SH-SY5Y (cell line): Measurements from ENCODE around the gene ZNF557.

Experiments used
- GATA2 ChIP-seq: IDR thresholded peaks from 2 replicates; pipeline ENCODE4 v1.6.1; 2011; ENCODE audit warnings: mild to moderate bottlenecking, low read depth, low read length
- GATA3 ChIP-seq: IDR thresholded peaks from 2 replicates; pipeline ENCODE4 v1.6.1; 2011; ENCODE audit warnings: low read depth, mild to moderate bottlenecking, low read length, moderate library complexity

The ZNF557 gene

DNA sequence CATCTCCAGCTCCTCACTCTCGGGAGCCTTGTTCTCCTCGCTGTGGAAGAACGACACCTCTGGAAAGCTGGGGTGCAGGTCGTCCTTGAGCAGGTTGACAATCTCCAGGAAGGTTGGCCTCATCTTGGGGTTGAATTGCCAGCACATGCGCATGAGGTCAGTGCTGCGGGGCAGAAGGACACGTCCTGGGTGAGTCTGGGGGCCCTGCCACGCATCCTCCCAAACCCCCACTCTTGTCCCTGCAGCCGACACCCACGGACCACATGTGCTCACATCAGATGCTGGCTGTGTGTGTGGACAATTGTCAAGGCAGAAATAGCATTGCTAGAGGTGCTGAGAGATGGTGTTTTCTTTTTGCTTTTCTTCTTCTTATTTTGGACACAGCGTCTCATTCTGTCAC, 47.7 kb downstream of the ZNF557 start:
- TF ChIP-seq GATA3 = no peak
- no peak for TF ChIP-seq GATA2

DNA sequence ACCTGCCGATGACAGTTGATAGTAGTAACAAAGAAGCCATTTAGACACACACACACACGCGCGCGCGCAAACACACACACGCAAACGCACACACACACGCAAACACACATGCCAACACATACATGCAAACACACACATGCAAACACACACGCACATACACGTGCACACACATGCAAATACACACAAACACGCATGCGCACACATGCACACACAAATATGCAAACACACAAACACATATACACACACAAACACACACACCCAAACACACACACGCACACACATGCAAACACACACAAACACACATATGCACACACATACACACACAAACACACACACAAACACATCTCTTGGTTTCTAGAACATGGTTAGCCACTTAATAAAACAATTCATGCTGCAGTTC, 50.1 kb downstream of the ZNF557 start:
- no peak for TF ChIP-seq GATA2
- no peak for TF ChIP-seq GATA3

DNA sequence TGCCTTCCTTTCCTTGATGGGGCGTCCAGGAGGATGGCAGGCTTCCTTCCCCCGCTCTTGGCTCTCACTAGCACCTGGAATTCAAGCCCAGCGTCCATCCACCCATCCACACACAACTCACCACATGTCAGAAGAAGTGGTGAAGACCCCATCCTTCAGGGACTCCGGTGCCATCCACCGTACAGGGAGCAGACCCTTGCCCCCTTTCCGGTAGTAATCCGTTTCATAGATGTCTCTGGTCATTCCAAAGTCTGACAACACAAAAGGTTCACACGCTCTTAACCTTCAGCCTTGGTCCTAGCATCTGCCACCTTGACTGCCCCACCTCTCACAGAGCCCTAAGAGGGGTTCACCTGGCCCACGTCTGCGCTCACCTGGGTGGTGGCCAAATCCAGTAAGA, 51.0 kb downstream of the ZNF557 start:
- TF ChIP-seq GATA2 (no peak), GATA3 (no peak)

DNA sequence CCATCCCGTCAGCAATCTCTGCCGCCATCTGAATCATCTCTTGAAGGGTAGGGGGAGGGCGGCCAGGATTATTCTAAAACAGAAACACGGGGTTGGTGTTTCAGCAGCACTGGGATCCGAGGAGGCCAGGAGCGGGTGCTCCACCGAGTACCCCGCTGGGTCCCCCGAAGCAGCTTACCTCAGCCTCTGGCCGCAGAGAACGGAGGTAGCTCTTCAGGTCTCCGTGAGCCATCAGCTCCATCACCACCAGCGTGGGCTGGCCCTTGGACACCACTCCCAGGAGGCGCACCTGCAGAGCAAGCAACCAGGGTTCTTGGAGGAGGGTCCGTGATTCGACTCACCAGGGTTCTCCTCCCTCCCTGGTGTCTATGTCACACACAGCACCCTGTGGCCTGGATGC, 53.2 kb downstream of the ZNF557 start:
- no peak for TF ChIP-seq GATA2

DNA sequence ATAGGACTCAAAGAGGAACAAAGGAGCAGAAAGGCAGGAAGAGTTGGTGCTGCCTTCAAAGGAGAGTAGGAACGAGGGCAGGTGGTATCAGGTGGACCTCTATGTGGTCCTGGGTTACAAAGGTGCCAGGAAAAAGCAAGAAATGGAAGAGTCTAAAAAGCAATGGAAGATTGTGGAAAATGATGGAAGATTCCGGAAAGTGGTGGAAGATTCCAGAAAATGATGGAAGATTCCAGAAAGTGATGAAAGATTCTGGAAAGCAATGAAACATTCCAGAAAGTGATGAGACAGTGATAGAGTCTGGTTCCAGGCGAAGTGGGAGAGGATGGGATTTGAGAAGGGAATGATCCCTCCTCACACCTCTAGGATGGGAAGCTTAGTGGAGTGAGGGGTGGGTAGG, 55.3 kb downstream of the ZNF557 start:
- no peak for TF ChIP-seq GATA3
- no peak for TF ChIP-seq GATA2

DNA sequence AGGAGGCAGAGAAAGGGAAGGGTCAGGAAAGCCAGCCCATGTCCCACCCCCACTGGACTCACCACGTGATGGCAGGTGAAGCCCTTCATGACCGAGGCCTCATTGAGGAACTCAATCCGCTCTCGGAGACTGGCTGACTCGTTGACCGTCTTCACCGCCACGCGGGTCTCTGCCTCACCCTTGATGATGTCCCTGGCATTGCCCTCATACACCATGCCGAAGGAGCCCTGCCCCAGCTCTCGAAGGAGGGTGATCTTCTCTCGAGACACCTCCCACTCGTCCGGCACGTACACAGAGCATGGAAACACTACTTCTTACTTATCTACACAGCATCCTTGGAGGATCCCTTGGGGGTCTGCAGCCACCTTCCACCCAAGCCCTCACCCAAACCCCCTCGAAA, 55.7 kb downstream of the ZNF557 start:
- TF ChIP-seq GATA3 (no peak), GATA2 (no peak)

DNA sequence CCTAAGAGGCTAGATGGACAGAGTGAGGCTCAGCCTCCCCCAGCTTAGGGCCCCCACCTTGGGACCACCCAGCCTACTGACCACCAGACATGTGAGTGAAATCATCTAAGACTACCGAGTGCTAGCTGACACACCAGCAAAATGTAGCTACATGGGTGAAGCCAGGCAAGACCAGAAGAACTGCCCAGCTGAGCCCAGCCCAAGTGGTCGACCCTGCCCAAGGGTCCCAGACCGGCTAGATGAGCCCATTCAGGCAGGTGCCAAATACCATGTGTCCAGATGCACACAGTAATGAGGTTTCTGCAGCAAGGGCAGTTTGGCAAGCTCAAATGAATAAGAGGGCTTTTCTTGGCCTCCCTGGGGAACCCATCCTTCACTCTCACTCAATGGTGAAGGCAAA, 56.6 kb downstream of the ZNF557 start:
- TF ChIP-seq GATA3 = no peak
- no peak for TF ChIP-seq GATA2

DNA sequence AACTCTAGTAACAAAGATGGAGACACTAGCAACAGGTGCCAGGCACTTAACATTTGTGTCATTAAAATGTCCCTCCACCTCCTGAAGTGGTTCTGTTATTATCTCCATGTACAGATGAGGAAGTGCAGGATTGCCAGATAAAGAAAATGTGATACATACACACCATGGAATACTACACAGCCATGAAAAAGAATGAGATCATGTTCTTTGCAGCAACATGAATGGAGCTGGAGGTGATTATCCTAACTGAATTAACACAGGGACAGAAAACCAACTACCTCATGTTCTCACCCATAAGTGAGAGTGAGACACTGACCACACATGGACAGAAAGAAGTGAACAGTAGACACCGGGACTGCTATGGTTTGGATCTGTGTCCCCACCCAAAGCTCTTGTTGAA, 60.5 kb downstream of the ZNF557 start:
- TF ChIP-seq GATA2 (no peak), GATA3 (no peak)

DNA sequence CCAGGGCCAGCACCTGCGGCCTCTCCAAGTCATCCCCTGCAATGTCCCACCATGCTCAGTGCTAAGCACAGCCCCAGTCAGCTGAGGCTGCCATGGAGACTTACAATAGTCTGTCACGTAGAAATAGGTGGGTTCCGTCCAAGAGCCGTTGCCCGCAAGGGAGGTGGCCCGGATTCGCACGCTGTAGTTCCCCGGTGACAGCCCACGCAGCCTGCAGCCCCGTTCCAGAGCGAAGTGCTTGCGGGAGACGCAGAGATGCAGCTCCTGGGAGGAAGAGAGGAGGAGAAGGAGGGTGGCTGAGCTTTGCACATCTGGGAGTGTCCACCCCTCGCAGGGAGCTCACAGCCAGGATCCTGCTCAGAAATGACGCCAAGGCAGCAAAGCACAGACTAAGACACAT, 62.6 kb downstream of the ZNF557 start:
- no peak for TF ChIP-seq GATA2

DNA sequence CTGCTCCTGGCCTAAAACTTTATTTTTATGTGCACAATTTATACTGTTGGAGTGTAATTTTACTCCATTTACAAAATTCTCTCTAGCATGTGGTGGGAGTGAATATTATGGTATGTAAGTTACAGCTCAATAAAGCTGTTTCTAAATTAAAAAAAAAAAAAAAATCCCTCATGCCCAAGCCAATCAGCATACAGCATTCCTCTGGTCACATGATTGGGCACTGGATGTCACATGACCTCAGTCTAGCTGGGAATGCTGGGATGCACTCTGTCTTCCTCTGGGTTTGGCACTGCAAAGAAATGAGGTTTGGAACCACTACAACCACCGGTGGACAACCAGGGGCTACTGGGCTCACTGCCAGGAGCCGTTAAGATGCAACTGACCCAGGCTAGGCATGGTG, 67.6 kb downstream of the ZNF557 start:
- no peak for TF ChIP-seq GATA2
- TF ChIP-seq GATA3 = no peak
